Subcutaneous adipose tissue (tissue), 4 donors: ENCODE results near the gene JMJD6. TPM values are rescaled to one million over a fixed set of nuclear protein-coding genes. Genes with fewer than 3 reads are reported as not detected.

Source experiments
- total RNA-seq, 4 donors: library from RNA; depleted of rRNA; stranded (reverse); fragments of >200 nt; gene quantifications; one replicate each; pipeline ENCODE4 v1.1.0, GENCODE V29; 2016
- TF ChIP-seq, protein P1 (sequence below): fragments of 450-650 bp; IDR thresholded peaks from one replicate; pipeline ENCODE4 v1.5.1; 2016; ENCODE audit warnings: low read depth, mild to moderate bottlenecking, control low read depth, antibody characterized with exemption, moderate library complexity

The JMJD6 gene
- total RNA-seq, 4 donors from 2014 or later: 17.5 to 21.8 (median 18.8) TPM

- TF ChIP-seq, protein P1, sequence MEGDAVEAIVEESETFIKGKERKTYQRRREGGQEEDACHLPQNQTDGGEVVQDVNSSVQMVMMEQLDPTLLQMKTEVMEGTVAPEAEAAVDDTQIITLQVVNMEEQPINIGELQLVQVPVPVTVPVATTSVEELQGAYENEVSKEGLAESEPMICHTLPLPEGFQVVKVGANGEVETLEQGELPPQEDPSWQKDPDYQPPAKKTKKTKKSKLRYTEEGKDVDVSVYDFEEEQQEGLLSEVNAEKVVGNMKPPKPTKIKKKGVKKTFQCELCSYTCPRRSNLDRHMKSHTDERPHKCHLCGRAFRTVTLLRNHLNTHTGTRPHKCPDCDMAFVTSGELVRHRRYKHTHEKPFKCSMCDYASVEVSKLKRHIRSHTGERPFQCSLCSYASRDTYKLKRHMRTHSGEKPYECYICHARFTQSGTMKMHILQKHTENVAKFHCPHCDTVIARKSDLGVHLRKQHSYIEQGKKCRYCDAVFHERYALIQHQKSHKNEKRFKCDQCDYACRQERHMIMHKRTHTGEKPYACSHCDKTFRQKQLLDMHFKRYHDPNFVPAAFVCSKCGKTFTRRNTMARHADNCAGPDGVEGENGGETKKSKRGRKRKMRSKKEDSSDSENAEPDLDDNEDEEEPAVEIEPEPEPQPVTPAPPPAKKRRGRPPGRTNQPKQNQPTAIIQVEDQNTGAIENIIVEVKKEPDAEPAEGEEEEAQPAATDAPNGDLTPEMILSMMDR: no peak
These were observed 2.6 kb downstream of the JMJD6 start for GRCh38 chr17:76723812-76724211.

- TF ChIP-seq, protein P1: no peak
These were observed 4.1 kb downstream of the JMJD6 start for GRCh38 chr17:76722279-76722678.

DNA sequence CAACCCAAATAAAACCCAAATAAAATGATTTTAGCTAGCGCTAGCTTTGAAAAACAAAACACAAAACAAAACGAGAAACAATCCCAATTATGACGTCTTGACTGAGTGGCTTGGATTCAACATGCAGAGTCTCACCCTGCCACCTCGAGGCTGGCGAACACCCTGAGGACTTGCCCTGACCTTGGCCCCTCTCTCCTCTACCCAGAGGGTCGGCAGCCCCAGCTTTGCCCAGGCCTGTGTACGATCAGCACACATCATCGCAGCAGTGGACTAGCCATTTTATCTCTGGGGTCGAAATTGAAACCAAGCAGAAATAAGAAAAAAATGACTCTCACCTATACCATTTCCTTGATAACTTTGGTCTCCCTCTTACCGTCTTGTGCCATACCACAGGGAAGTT lies 4.9 kb downstream of the JMJD6 start:
- TF ChIP-seq, protein P1: no peak

- TF ChIP-seq, protein P1: no peak
These were observed 5.5 kb downstream of the JMJD6 start for GRCh38 chr17:76720941-76721340.

DNA sequence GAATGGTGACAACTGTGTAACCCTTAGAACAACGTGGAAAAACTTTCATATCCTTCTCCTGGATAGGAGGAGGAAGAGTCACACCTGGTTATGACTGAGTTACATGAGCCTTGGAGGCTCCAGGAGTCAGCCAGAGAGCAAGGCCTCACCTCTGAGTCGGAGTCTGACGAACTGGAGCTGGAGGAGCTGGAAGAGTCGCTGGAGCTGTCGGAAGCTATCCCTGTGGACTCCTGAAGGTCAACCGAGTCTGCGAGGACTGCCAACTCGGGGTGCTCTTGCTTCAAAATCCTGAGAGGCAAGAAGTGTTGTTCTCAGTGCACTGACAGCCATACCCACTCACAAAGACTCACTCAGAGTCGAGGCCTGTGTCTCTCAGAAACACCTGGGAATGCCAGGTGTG lies 6.2 kb downstream of the JMJD6 start:
- TF ChIP-seq, protein P1: no peak

GRCh38 chr17:76718516-76718915 lies 7.9 kb downstream of the JMJD6 start:
- TF ChIP-seq, protein P1: no peak

DNA sequence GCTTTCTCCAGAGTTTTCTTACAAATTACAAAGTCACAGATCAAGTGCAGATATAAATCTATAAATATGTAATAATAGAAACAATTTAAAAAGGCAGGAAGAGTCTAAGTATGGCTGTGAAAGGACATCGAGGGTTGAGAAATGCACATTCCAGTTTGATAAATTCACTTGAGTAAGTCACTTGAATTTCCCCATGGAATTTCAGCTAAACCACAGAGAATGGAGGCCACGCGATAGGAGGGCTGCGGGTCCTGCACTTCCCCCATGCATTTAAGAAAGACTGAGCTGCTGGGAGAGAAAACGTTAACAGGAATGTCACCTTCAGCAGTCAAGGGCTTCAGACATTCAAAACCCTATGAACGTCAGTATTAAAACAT lies 9.6 kb downstream of the JMJD6 start:
- TF ChIP-seq, protein P1: no peak
